ENCODE results near the gene TCTN1.

TCTN1 gene

GRCh38 chr12:110613771-110614684 is at the start of gene TCTN1:
Gene TCTN1, plus strand, starts transcription at chr12:110614129. Its CDS starts 54 bp downstream, at chr12:110614183.
- Histone ChIP-seq H2AFZ (ENCODE audit: low read length) (peak within 1 kb of the TSS; percentile 83), H3K9ac (ENCODE audit: low read length) (peak within 1 kb of the TSS; percentile 68), H3K79me2 (ENCODE audit: low read length) (no peaks in the 10 kb centered on the region), H3K9me3 (replicated peaks; ENCODE audit: insufficient read depth, low read length) (no peaks in the 10 kb centered on the region), H3K27me3 (replicated peaks; ENCODE audit: insufficient read depth, low read length) (no peaks in the 10 kb centered on the region), H3K9me2 (replicated peaks; ENCODE audit: insufficient read depth, low read length) (no peaks in the 10 kb centered on the region), H3K4me2 (ENCODE audit: low read depth, low read length) (peak within 1 kb of the TSS; percentile 86), H3F3A (ENCODE audit: insufficient read depth, low read length) (peaks cover under 1% of the 10 kb centered on the region; the same call in 1 of the 2 replicates), H3K36me3 (replicated peaks; ENCODE audit: insufficient read depth, low read length) (no peaks in the 10 kb centered on the region), H3K4me3 (ENCODE audit: low read length) (peak within 1 kb of the TSS; percentile 69), H4K20me1 (ENCODE audit: insufficient read depth, low read length) (no peaks in the 10 kb centered on the region), H3K27ac (ENCODE audit: low read length) (no peak within 1 kb of the TSS), H3K4me1 (ENCODE audit: low read length) (no peaks in the 10 kb centered on the region)
- no peak for TF ChIP-seq CTCF (IDR thresholded peaks at IDR 0.05; ENCODE audit: low read length)
- TF ChIP-seq EZH2phosphoT487 (IDR thresholded peaks at IDR 0.05; ENCODE audit: low read length) = no peak
- TF ChIP-seq EZH2 (optimal IDR thresholded peaks at IDR 0.05; ENCODE audit: low read depth, low read length) = no peak
- DNase-seq = peak; percentile 87

GRCh38 chr12:110564471-110564991 is 49.4 kb upstream of the TCTN1 start:
- no peak overlapping the region; the same call in 1 of the 2 replicates for H3K27ac ChIP-seq (ENCODE audit: low read length)
- H2AFZ ChIP-seq (ENCODE audit: low read length) = no peak overlapping the region
- peaks cover 85% of the 10 kb centered on the region for H3K79me2 ChIP-seq (ENCODE audit: low read length)
- no peaks in the 10 kb centered on the region for H3F3A ChIP-seq (ENCODE audit: insufficient read depth, low read length)
- H3K9me3 ChIP-seq (replicated peaks; ENCODE audit: insufficient read depth, low read length) = no peaks in the 10 kb centered on the region
- no peaks in the 10 kb centered on the region for H3K9me2 ChIP-seq (replicated peaks; ENCODE audit: insufficient read depth, low read length)
- H3K27me3 ChIP-seq (replicated peaks; ENCODE audit: insufficient read depth, low read length) = no peaks in the 10 kb centered on the region
- H3K4me1 ChIP-seq (ENCODE audit: low read length) = peaks cover 11% of the 10 kb centered on the region
- no peak overlapping the region for H3K4me3 ChIP-seq (ENCODE audit: low read length)
- H4K20me1 ChIP-seq (ENCODE audit: insufficient read depth, low read length) = no peaks in the 10 kb centered on the region
- no peak overlapping the region for H3K9ac ChIP-seq (ENCODE audit: low read length)
- TF ChIP-seq EZH2phosphoT487 (IDR thresholded peaks at IDR 0.05; ENCODE audit: low read length) = no peak
- no peak for TF ChIP-seq EZH2 (optimal IDR thresholded peaks at IDR 0.05; ENCODE audit: low read depth, low read length)
- no peaks in the 10 kb centered on the region for H3K36me3 ChIP-seq (replicated peaks; ENCODE audit: insufficient read depth, low read length)
- DNase-seq = no peak
- H3K4me2 ChIP-seq (ENCODE audit: low read depth, low read length) = no peak overlapping the region; the same call in 1 of the 2 replicates

- no peak for DNase-seq
- Histone ChIP-seq H4K20me1 (ENCODE audit: insufficient read depth, low read length) (no peaks in the 10 kb centered on the region), H3K9me2 (replicated peaks; ENCODE audit: insufficient read depth, low read length) (no peaks in the 10 kb centered on the region), H3K4me2 (ENCODE audit: low read depth, low read length) (no peak overlapping the region), H3K9ac (ENCODE audit: low read length) (no peak overlapping the region), H3K9me3 (replicated peaks; ENCODE audit: insufficient read depth, low read length) (no peaks in the 10 kb centered on the region), H3F3A (ENCODE audit: insufficient read depth, low read length) (no peaks in the 10 kb centered on the region), H3K79me2 (ENCODE audit: low read length) (peaks cover 72% of the 10 kb centered on the region), H3K4me3 (ENCODE audit: low read length) (no peak overlapping the region), H3K4me1 (ENCODE audit: low read length) (peaks cover 11% of the 10 kb centered on the region), H3K27ac (ENCODE audit: low read length) (no peak overlapping the region), H2AFZ (ENCODE audit: low read length) (no peak overlapping the region), H3K27me3 (replicated peaks; ENCODE audit: insufficient read depth, low read length) (no peaks in the 10 kb centered on the region), H3K36me3 (replicated peaks; ENCODE audit: insufficient read depth, low read length) (no peaks in the 10 kb centered on the region)
- TF ChIP-seq EZH2phosphoT487 (IDR thresholded peaks at IDR 0.05; ENCODE audit: low read length) = no peak
Measured at GRCh38 chr12:110565894-110566871, 47.7 kb upstream of the TCTN1 start.

- H2AFZ ChIP-seq (ENCODE audit: low read length) = no peak overlapping the region
- H3K9me2 ChIP-seq (replicated peaks; ENCODE audit: insufficient read depth, low read length) = no peaks in the 10 kb centered on the region
- TF ChIP-seq CTCF (IDR thresholded peaks at IDR 0.05; ENCODE audit: low read length) (no peak), EZH2 (optimal IDR thresholded peaks at IDR 0.05; ENCODE audit: low read depth, low read length) (no peak), EZH2phosphoT487 (IDR thresholded peaks at IDR 0.05; ENCODE audit: low read length) (no peak)
- H3K27ac ChIP-seq (ENCODE audit: low read length) = no peak overlapping the region
- peaks cover 71% of the 10 kb centered on the region for H3K79me2 ChIP-seq (ENCODE audit: low read length)
- no peak overlapping the region for H3K4me2 ChIP-seq (ENCODE audit: low read depth, low read length)
- no peak overlapping the region for H3K4me3 ChIP-seq (ENCODE audit: low read length)
- no peaks in the 10 kb centered on the region for H4K20me1 ChIP-seq (ENCODE audit: insufficient read depth, low read length)
- no peak overlapping the region for H3K9ac ChIP-seq (ENCODE audit: low read length)
- no peaks in the 10 kb centered on the region for H3F3A ChIP-seq (ENCODE audit: insufficient read depth, low read length)
- H3K27me3 ChIP-seq (replicated peaks; ENCODE audit: insufficient read depth, low read length) = no peaks in the 10 kb centered on the region
- no peaks in the 10 kb centered on the region for H3K36me3 ChIP-seq (replicated peaks; ENCODE audit: insufficient read depth, low read length)
- no peak for DNase-seq
- peaks cover 11% of the 10 kb centered on the region for H3K4me1 ChIP-seq (ENCODE audit: low read length)
- no peaks in the 10 kb centered on the region for H3K9me3 ChIP-seq (replicated peaks; ENCODE audit: insufficient read depth, low read length)
Measured at GRCh38 chr12:110566993-110567392, 46.9 kb upstream of the TCTN1 start.

All from MM.1S (cell line).